HepG2 (cell line): ENCODE measurements around the gene ELP4. TPM values are rescaled to one million over a fixed set of nuclear protein-coding genes. Genes with fewer than 3 reads are reported as not detected.

Experiments
- ATAC-seq: fragments of 200-7000 bp; cut with Tn5 transposase; 3 replicates; pipeline ENCODE4 v1.9.1; 2020; ENCODE audit warnings: mild to moderate bottlenecking, moderate library complexity
- BruUV-seq: library from RNA; stranded (reverse); fragments of 400-500 nt; replicated peaks from 2 replicates; lab custom pipeline; 2021; lab: Mats Ljungman, UMichigan
- CTCF ChIA-PET: fragments of 300-600 bp; formaldehyde crosslinking; extraction: SDS; loops from one replicate; lab custom pipeline; 2021; ENCODE audit warnings: low total read pairs, inconsistent platforms, low intra/inter-chr PET ratio; lab: Yijun Ruan, JAX
- POLR2A ChIA-PET: fragments of 350-600 bp; sonication (Branson Sonifier 250); formaldehyde crosslinking; loops from one replicate; lab custom pipeline; 2020; ENCODE audit warnings: antibody characterized with exemption, inconsistent platforms; lab: Yijun Ruan, JAX
- DNase-seq: peaks from one replicate; pipeline ENCODE4 v3.0.0-alpha.2; 2015; ENCODE audit warnings: low spot score
- FAIRE-seq: peaks from 3 replicates; lab custom pipeline; 2011; peaks lifted over from hg19 to GRCh38; lab: Jason Lieb, UNC
- H2AFZ ChIP-seq: one replicate; pipeline ENCODE4 v1.6.1; 2011; ENCODE audit warnings: low read length, inconsistent platforms
- H3K27ac ChIP-seq: fragments of 300-600 bp; 3 replicates; pipeline ENCODE4 v1.8.0; 2011; ENCODE audit warnings: mixed run types, mild to moderate bottlenecking, mixed read lengths, low read length, inconsistent platforms; ENCODE audit not compliant: insufficient read depth; ENCODE audit errors: extremely low read length
- H3K27me3 ChIP-seq, 2 experiments: fragments of 200-600 bp in 1 of 2; 2 replicates in 1 of 2; 3 replicates in 1 of 2; pipeline versions ENCODE4 v1.6.0 to v1.8.0; 2011; ENCODE audit warnings: low read length in 2 of 2, mild to moderate bottlenecking in 2 of 2, moderate library complexity in 2 of 2, inconsistent platforms in 1 of 2; ENCODE audit not compliant: insufficient read depth in 2 of 2, control insufficient read depth in 1 of 2
- H3K36me3 ChIP-seq, 2 experiments: fragments of 200-600 bp in 1 of 2; replicated peaks in 1 of 2; 2 replicates in 1 of 2; 3 replicates in 1 of 2; pipeline versions ENCODE4 v1.5.1 to v1.8.0; 2011; ENCODE audit warnings: low read length in 2 of 2, inconsistent platforms in 1 of 2; ENCODE audit not compliant: insufficient read depth in 2 of 2, control insufficient read depth in 1 of 2
- H3K4me1 ChIP-seq: 2 replicates; pipeline ENCODE4 v1.5.1; 2012; ENCODE audit warnings: low read length, inconsistent platforms; ENCODE audit not compliant: insufficient read depth
- H3K4me2 ChIP-seq: 2 replicates; pipeline ENCODE4 v1.6.0; 2011; ENCODE audit warnings: low read depth, low read length, inconsistent platforms
- H3K4me3 ChIP-seq, 3 experiments: fragments of 200-600 bp in 1 of 3; sonication (generic), shearing (Covaris generic) in 1 of 3; replicated peaks in 1 of 3; 2 replicates each; pipeline ENCODE4 v1.5.1; 2011 to 2016; ENCODE audit warnings: low read length in 3 of 3, inconsistent platforms in 2 of 3, low read depth in 2 of 3, mild to moderate bottlenecking in 2 of 3, control low read depth in 1 of 3, mixed read lengths in 1 of 3; ENCODE audit not compliant: insufficient read depth in 1 of 3
- H3K79me2 ChIP-seq: one replicate; pipeline ENCODE4 v1.6.1; 2011; ENCODE audit warnings: low read length, inconsistent platforms; ENCODE audit not compliant: insufficient read depth
- H3K9ac ChIP-seq: 2 replicates; pipeline ENCODE4 v1.6.0; 2011; ENCODE audit warnings: mild to moderate bottlenecking, low read depth, low read length, inconsistent platforms; ENCODE audit not compliant: insufficient read depth
- H3K9me3 ChIP-seq: 2 replicates; pipeline ENCODE4 v1.5.1; 2012; ENCODE audit warnings: mild to moderate bottlenecking, low read length
- H4K20me1 ChIP-seq: 2 replicates; pipeline ENCODE4 v1.6.0; 2011; ENCODE audit warnings: inconsistent platforms, mild to moderate bottlenecking, low read length, moderate library complexity; ENCODE audit not compliant: insufficient read depth
- ARNT ChIP-seq: fragments of 450-650 bp; IDR thresholded peaks from 2 replicates; pipeline ENCODE4 v1.6.1; 2017
- HHEX ChIP-seq: IDR thresholded peaks from 2 replicates; pipeline ENCODE4 v1.6.1; 2016; ENCODE audit warnings: control low read depth
- HMGA1 ChIP-seq: sonication (generic); formaldehyde crosslinking; conservative IDR thresholded peaks from 2 replicates; pipeline ENCODE4 v1.4.0; 2020; ENCODE audit warnings: missing genetic modification reagents
- ZNF207 ChIP-seq: fragments of 450-650 bp; IDR thresholded peaks from 2 replicates; pipeline ENCODE4 v1.6.1; 2016; ENCODE audit warnings: antibody characterized with exemption, borderline replicate concordance
- ZNF761 ChIP-seq: sonication (generic); formaldehyde crosslinking; conservative IDR thresholded peaks from 2 replicates; pipeline ENCODE4 v1.4.0; 2020; ENCODE audit warnings: mild to moderate bottlenecking, missing genetic modification reagents
- WGBS: methylation state at CpG from one replicate; pipeline ENCODE4 v1.1.6; 2017; ENCODE audit warnings: low lambda C conversion rate; 5-methylcytosine and 5-hydroxymethylcytosine counted together
- in situ Hi-C: cut with HindIII; loops from 2 replicates; pipeline ENCODE4 v1.10.0; 2017; ENCODE audit warnings: low pct_unique_long_range_greater_than_20kb; ENCODE audit not compliant: extremely low pct_ligation_motif_present
- intact Hi-C: fragments of 100-400 bp; cut with micrococcal nuclease; formaldehyde crosslinking; loops from one replicate; pipeline ENCODE4 v1.10.0; 2022; ENCODE audit not compliant: unreplicated experiment
- polyA plus RNA-seq, 8 experiments: library from polyadenylated mRNA; depleted of rRNA in 3 of 8; stranded (reverse) in 7 of 8; unstranded in 1 of 8; fragments of >200 nt; fragmentation: Illumina TruSeq in 4 of 8; extraction: Trizol in 4 of 8; gene quantifications; 2 replicates each; pipeline versions ENCODE4 v1.2.1 to v1.2.3, GENCODE V29; 2011 to 2016; ENCODE audit warnings: low read depth in 4 of 8, missing spikeins in 1 of 8, mixed read lengths in 1 of 8; ENCODE audit not compliant: insufficient read depth in 1 of 8
- total RNA-seq, 5 experiments: library from RNA; depleted of rRNA; stranded (reverse); fragments of >200 nt; fragmentation: Illumina TruSeq; extraction: Trizol; gene quantifications; 2 replicates each; pipeline ENCODE4 v1.2.3, GENCODE V29; 2016; ENCODE audit warnings: low read depth in 1 of 5

ELP4 gene
- total and polyA plus RNA-seq, 2 of the 13 experiments (the other 11 are each of a cell fraction or from before 2014, with no cell fraction given) = 12.8 to 19.1 TPM

DNA sequence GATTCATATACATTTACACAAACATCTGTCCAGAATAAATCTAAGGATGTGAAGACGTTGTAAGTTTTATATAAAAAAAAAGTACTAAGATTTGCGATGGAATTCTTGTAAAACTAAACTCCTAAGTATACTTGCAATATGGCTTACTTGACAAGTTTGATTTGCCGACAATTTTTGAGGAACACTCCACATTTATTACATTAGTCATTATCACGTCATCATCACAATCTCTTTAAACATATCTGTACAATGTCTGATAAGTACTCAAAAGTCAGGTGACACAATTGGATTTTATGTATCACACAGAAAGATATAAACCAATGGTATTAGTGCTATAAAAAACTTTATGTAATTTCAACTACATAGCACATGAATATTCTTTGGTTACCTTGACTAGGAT is 30.5 kb upstream of the ELP4 start:
- H3K4me2 ChIP-seq = no peak overlapping the region
- no peak overlapping the region for H3K9ac ChIP-seq
- no peaks in the 10 kb centered on the region for H3K4me1 ChIP-seq
- H3K4me3 ChIP-seq = no peak overlapping the region
- no peak for FAIRE-seq
- BruUV-seq = no TSS peak
- H3K27ac ChIP-seq = no peak overlapping the region
- H2AFZ ChIP-seq = no peak overlapping the region
- H4K20me1 ChIP-seq = no peaks in the 10 kb centered on the region
- POLR2A ChIA-PET = no interaction called here
- no peak for DNase-seq
- in situ Hi-C loops (no loop called here), intact Hi-C loops (no loop called here)
- no peaks in the 10 kb centered on the region for H3K9me3 ChIP-seq
- ATAC-seq = no peak
- TF ChIP-seq ZNF207 (no peak), HMGA1 (CRISPR knock-in tag) (no peak), HHEX (CRISPR knock-in tag) (no peak)
- CTCF ChIA-PET = no interaction called here
- H3K27me3 ChIP-seq = no peaks in the 10 kb centered on the region; a peak in 1 of 5 replicates
- H3K36me3 ChIP-seq = no peaks in the 10 kb centered on the region
- peaks cover 28% of the 10 kb centered on the region for H3K79me2 ChIP-seq
- WGBS = 96% methylated on average over 4 of the region's 4 CpGs

DNA sequence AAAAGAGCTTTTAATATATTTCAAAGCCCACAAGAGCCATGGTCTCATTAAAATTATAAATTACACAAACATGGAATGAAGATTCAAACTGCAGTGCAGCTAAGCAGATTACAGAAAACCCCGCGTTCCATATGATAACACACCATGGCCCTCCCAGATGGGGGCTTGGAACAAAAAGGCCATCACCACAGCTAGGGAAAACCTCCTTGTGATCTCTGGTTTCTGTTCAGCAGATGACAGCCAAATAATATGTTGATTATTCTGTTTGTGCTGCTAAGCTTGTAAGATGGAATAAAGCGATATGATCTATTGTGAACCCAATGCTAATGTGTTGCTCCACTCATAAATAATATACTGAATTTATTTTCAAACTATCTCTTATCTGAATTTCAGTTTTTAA is 28.6 kb upstream of the ELP4 start:
- no peak for TF ChIP-seq ARNT
- TF ChIP-seq ZNF761 (CRISPR knock-in tag) = no peak
- in situ Hi-C loops = loop anchor here (10.0 kb wide), 1 partner anchor 344 kb away; no protein-coding TSS in a partner anchor
- no peak overlapping the region for H3K4me3 ChIP-seq
- no peak for FAIRE-seq
- BruUV-seq = no TSS peak
- no peaks in the 10 kb centered on the region for H4K20me1 ChIP-seq
- H3K9ac ChIP-seq = no peak overlapping the region
- H3K4me2 ChIP-seq = no peak overlapping the region
- CTCF ChIA-PET = no interaction called here
- H3K36me3 ChIP-seq = no peaks in the 10 kb centered on the region
- H3K4me1 ChIP-seq = no peaks in the 10 kb centered on the region
- intact Hi-C loops = no loop called here
- POLR2A ChIA-PET = no interaction called here
- no peak for DNase-seq
- H3K27me3 ChIP-seq = no peaks in the 10 kb centered on the region
- WGBS = 93% methylated on average over 3 of the region's 3 CpGs
- no peak for ATAC-seq
- no peak overlapping the region for H2AFZ ChIP-seq
- no peak overlapping the region for H3K27ac ChIP-seq
- peaks cover 37% of the 10 kb centered on the region for H3K79me2 ChIP-seq
- no peaks in the 10 kb centered on the region for H3K9me3 ChIP-seq
